Hair follicular keratinocyte (primary cell): ENCODE measurements around the gene NOS3. TPM values are rescaled to one million over a fixed set of nuclear protein-coding genes. Genes with fewer than 3 reads are reported as not detected.

Source experiments
- total RNA-seq: library from RNA; depleted of rRNA; stranded (reverse); fragments of >200 nt; gene quantifications from 2 replicates; pipeline ENCODE4 v1.2.3, GENCODE V29; 2015

Gene NOS3
- 1.8 and 3.7 TPM in 2 replicates for total RNA-seq

DNA sequence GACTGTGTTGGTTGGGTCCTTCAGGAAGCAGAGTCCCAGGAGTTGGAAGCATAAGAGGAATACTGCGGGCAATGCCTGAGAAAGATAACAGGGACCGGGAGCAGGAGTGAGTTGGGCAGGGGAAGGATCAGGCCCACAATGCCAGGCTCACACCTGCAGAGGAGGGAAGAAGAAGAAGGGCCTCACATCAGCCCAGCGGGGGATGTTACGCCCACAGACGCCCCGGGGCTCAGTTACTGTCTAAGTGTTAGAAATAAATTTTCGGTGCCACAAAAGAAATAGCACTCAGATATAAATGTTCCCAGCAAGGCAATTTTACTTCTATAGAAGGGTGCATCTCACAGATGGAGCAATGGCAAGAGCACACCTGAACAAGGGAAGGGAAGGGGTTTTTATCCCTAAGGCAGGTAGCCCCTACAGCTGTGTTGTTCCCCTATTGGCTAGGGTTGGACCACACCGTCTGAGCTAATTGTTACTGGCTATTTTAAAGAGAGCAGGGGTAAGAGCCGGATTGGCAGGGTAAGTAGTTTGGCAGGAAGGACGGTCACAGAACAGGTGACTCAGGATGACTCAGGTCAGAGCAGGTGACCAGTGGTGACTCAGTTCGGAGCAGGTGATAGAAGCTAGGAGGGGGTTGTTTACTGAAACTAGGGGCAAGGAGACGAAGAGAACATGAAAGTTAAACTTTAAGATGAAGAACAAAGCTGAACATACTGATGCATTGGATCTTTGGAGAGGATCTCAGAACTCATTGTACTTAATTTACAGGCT, at the start of gene NOS3:
NOS3 (plus strand) TSS at position 602 of the 771 bp plus-strand sequence. CDS start 2,787 bp downstream, outside the sequence.

DNA sequence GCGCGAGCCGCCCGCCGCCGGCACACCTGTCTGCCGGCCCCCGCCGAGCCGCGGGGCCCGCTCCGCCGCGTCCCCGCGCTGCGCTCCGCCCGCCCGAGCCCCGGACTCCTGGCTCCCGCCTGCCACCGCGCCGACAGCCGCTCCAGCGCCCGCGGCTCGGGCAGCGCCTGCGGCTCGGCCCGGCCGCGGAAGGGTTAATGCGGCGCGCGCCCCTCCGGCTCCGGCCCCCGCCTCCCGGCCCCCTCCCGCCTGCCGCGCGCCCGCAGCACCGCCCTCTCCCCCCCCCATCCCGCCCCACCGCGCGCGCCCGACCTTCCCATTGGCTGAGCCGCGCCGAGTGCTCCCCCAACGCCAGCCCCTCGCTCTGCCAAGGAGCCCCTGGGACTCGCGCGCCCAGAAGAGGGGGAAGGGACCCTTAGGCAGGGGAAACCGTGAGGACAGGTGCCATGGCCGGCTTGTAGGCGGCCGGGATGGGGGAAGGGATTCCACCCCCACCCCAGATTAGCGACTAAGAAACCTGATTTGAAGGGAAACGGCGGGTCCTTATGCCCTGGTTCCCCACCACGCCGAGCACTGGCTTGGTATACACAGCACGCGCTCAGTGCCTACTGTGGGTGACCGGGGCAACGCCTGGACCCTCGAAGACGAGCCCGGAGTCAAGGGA, 12.6 kb upstream of the NOS3 start, which contains the start of gene KCNH2:
KCNH2 (minus strand) TSS at position 196 of the 664 bp plus-strand sequence. CDS start 408 bp downstream, outside the sequence.

DNA sequence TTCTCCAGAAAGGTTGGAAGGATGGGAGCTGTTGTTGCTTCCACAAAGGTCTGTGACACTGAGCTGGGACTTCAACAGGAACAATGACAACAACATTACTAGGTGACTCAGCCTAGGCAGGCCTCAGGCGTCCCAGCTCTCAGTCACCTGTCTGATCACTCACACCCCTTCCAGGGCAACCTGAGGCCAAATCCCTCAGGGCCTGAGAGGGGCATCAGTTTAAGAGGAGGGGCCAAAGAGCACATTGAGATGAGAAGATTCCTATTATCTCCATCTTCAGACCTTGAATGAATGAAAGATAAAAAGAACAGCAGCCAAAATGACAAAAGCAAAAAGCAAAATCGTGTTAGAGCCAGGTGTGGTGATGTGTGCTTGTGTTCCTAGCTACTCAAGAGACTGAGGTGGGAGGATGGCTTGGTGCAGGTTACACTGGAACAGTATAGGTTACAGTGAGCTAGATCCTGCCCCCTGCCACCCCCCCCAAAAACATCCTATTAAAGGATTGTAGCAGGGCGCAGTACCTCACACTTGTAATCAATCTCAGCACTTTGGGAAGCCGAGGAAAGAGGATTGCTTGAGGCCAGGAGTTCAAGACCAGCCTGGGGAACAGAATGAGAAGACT, 33.7 kb downstream of the NOS3 start, which contains the start of gene ATG9B:
ATG9B (minus strand) TSS at position 60 of the 622 bp plus-strand sequence. CDS start 71 bp downstream, outside the sequence.

DNA sequence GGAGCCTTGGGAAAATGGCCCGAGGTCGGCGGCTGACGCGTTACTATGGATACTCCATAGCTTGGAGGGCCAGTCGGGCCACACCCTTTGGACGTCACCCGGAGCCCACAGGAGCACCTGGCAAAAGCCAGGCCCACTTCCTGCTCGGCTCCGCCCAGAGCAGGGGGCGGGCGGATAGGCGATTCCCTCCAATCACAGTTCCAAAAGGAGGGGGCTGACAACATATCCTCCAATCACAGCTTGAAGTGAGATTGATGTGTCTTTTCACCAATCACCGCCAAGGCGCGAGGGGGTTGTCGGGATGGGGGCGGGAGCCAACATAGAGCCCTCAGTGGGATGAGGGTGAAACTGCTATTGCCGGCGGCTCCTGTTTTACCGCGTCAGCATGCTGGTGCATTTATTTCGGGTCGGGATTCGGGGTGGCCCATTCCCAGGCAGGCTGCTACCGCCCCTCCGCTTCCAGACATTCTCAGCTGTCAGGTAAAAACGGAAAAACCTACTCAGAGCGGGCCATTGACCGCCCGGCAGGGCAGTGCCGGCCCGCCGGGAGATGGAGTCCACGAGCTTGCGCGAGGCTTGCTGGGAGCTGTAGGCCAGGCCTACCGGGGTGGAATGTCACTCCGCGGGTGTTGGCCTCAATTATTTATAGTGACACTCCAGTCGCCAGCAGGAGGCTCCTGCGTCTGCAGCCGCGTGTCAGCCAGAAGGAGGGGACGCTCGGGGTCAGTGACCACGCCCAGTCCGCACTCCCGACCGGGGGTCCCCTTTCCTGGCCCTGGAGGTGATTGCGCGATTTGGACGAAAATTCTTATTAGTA, 37.5 kb downstream of the NOS3 start, which contains the start of gene ABCB8:
ABCB8 (plus strand) TSS at position 320 of the 817 bp plus-strand sequence; CDS start at position 386, 66 bp downstream.

DNA sequence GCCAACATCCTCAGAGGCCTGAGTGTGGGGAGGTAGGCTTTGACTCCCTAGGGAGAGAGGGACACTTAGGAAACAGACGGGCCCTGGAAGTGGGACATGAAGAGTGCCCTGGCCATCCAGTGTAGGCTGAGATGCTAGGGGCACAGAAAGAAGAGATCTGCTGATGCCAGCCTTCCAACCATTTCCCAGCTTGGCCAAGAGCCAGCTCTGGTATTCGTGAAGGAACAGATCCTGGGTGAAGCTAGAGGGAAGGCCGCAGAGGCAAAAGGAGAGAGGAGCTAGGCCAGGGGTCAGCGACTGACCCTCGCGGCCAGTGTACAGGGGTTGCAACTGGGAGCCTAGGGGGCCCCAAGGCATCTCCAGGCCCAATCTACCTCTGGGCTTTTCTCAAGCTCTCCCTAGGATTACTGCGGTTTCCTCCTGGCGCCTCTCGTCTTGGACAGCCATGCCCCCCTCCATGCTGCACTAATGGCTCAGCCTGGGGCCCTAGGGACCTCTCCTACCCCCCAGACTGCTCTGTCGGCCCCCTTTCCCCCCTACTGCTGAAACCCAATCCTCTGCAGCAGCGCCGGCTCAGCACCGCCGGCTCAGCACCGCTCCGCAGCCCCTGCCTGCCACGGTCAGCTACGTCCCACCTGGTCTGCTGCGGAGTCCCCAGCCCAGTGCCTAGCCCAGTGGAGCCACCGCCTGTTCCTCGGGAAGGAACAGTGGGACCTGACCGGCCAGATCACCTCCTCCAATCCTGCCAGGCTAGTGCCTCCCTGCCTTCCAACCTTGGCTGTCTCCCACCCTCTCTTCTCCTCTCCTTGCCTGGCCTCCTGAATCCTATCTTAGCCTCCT, 57.4 kb downstream of the NOS3 start, which contains the start of gene ASIC3:
ASIC3 (plus strand) TSS at position 556 of the 840 bp plus-strand sequence. CDS start 355 bp downstream, outside the sequence.

DNA sequence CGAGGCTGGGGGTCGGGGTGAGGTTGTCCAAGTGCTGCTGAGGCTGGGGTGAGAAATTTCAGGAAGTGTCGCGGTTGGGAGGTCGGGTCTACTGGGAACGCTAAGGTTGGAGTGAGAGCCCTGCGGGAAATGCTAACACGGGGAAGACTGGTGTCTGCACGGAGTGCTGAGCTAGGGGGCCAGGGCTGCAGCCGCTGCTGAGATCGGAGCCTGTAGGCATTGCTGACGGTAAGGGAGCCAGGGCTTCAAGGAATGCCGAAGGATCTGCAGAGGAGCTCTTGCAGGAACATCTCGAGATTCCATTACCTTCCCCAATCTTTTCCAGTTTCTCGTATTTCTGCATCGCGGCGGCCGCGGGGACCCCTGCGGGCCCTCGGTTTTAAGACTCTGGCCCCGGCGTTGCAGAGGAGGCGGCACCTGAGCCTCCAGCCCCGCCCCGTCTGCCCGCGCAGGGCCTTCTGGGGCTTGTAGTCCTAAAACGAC, 66.7 kb downstream of the NOS3 start, which contains the start of gene CDK5:
CDK5 (minus strand) TSS at position 392 of the 483 bp plus-strand sequence; CDS start at position 343, 49 bp downstream.

DNA sequence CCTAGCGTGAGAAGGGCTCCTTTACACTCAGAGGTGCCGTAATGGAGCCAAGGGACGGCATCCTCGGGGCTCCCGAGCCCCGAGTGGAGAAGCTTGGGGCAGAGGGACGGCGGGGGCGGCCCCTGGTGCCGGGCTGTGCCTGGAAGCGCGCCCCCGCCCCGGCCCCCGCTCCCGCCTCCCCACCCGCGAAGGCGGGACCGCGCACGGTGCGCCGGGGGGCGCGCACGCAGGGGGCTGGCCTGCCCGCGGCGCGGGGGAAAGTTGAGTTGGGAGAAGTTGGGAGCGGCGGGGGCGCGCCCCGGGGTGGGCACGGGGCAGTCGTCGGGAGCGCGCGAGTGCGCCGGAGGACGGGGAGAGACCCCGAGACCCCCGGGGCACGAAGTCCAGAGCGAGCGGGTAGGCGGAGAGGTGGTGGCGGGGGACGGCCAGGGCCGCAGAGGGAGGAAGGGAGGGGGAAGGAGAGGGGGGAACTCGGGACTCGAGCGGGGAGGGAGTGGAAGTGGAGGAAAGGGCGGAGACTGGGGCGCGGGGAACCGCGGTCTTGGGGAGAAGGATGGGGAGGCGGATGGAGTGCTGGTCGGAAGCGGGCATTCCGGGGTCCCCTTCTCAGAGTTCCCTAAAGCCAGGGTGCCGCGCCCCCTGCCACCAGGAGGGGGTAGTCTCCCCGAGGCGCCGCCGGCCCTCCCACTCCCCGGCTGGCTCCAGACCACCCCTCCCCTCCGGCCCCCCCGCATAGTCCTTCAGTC, 68.7 kb downstream of the NOS3 start, which contains the start of gene SLC4A2:
SLC4A2 (plus strand) TSS at position 223 of the 746 bp plus-strand sequence. CDS start 2,399 bp downstream, outside the sequence.

Other genes with a start within 250 kb of the NOS3 start
- gene TMEM176B, start 190.7 kb upstream of the NOS3 start, total RNA-seq: not detected in 2 replicates
- 0.23 TPM in 1 of 2 replicates, not detected in the other for gene TMEM176A, start 190.2 kb upstream of the NOS3 start, total RNA-seq
- not detected in 2 replicates for gene AOC1, start 138.5 kb upstream of the NOS3 start, total RNA-seq
- gene KCNH2, start 12.7 kb upstream of the NOS3 start, total RNA-seq: not detected in 2 replicates
- 0.04 and 0.08 TPM in 2 replicates for gene ATG9B, start 33.5 kb downstream of the NOS3 start, total RNA-seq
- 53.4 and 60.7 TPM in 2 replicates for gene ABCB8, start 37.4 kb downstream of the NOS3 start, total RNA-seq
- 1.8 TPM in 1 of 2 replicates, not detected in the other for gene ASIC3, start 57.5 kb downstream of the NOS3 start, total RNA-seq
- gene CDK5, start 66.9 kb downstream of the NOS3 start, total RNA-seq: 10.3 and 12.2 TPM in 2 replicates
- 31.7 and 54.8 TPM in 2 replicates for gene SLC4A2, start 68.6 kb downstream of the NOS3 start, total RNA-seq
- gene FASTK, start 89.8 kb downstream of the NOS3 start, total RNA-seq: 55.7 and 59.6 TPM in 2 replicates
- gene TMUB1, start 92.5 kb downstream of the NOS3 start, total RNA-seq: 61.8 and 62.5 TPM in 2 replicates
- 64.6 and 79.7 TPM in 2 replicates for gene AGAP3, start 95.5 kb downstream of the NOS3 start, total RNA-seq
- gene GBX1, start 176.7 kb downstream of the NOS3 start, total RNA-seq: not detected in 2 replicates
- not detected in 2 replicates for gene ASB10, start 196.2 kb downstream of the NOS3 start, total RNA-seq
- gene H2BK1, start 219.5 kb downstream of the NOS3 start, total RNA-seq: not detected in 2 replicates
- 44.9 and 69.0 TPM in 2 replicates for gene ABCF2, start 236.2 kb downstream of the NOS3 start, total RNA-seq
- 34.4 and 41.7 TPM in 2 replicates for gene CHPF2, start 241.5 kb downstream of the NOS3 start, total RNA-seq